ENCODE data around the gene ADGRB3. TPM values are rescaled to one million over a fixed set of nuclear protein-coding genes. Genes with fewer than 3 reads are reported as not detected.

Gene ADGRB3
- total and polyA plus RNA-seq, 10 of the 15 experiments (the other 5 are each of a cell fraction or from before 2014, with no cell fraction given), result 0.03 to 0.06 TPM; not detected in 8

DNA sequence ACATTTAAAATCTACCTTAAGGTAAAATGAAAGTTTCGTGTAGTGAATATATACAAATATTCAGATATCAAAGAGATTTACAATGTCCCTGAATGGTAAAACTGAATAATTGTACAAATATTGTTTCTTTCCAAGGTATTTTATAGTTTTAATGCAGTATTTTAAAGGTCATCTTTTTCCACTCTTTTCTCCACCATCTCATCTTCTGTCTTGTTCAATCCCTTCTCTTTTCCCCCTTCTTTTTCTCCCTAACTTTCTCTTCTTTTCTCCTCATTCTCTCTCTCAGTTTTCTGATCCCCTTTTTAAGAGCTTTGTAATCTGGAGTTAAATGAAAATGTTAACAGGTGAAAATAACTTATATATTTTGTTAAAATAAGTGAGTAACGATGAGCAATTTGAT, 126.9 kb downstream of the ADGRB3 start:
- 0% methylated on average over 2 of the region's 2 CpGs for WGBS (ENCODE audit: insufficient coverage, insufficient replicate concordance, low lambda C conversion rate, missing lambda C conversion rate)
- POLR2A ChIA-PET, result interaction anchor here (0.6 kb wide), 1 partner anchor 13 kb away, joined by 3 read pairs; no protein-coding TSS in a partner anchor
- SMC1A ChIA-PET (ENCODE audit: uncharacterized antibody, unreplicated experiment), result interaction anchor here (1.1 kb wide), 1 partner anchor 635 kb away, joined by 3 read pairs; no protein-coding TSS in a partner anchor
- in situ Hi-C loops (cut with MboI) (no loop called here), intact Hi-C loops (cut with micrococcal nuclease; ENCODE audit: unreplicated experiment) (no loop called here)
- no peak overlapping the region for H3K4me2 ChIP-seq (ENCODE audit: control insufficient read depth, insufficient read depth)
- no peak for FAIRE-seq
- H3K79me2 ChIP-seq (ENCODE audit: control insufficient read depth, insufficient read depth, low read length), result no peaks in the 10 kb centered on the region
- H3K9ac ChIP-seq (ENCODE audit: control insufficient read depth, insufficient read depth, low read length), result no peak overlapping the region
- no peak for TF ChIP-seq MTA2 (IDR thresholded peaks at IDR 0.05; ENCODE audit: low read depth)
- no peak for TF ChIP-seq NFYB (IDR thresholded peaks at IDR 0.05; ENCODE audit: insufficient read depth, low read depth, low read length)
- TF ChIP-seq, protein P1, sequence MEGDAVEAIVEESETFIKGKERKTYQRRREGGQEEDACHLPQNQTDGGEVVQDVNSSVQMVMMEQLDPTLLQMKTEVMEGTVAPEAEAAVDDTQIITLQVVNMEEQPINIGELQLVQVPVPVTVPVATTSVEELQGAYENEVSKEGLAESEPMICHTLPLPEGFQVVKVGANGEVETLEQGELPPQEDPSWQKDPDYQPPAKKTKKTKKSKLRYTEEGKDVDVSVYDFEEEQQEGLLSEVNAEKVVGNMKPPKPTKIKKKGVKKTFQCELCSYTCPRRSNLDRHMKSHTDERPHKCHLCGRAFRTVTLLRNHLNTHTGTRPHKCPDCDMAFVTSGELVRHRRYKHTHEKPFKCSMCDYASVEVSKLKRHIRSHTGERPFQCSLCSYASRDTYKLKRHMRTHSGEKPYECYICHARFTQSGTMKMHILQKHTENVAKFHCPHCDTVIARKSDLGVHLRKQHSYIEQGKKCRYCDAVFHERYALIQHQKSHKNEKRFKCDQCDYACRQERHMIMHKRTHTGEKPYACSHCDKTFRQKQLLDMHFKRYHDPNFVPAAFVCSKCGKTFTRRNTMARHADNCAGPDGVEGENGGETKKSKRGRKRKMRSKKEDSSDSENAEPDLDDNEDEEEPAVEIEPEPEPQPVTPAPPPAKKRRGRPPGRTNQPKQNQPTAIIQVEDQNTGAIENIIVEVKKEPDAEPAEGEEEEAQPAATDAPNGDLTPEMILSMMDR (IDR thresholded peaks at IDR 0.05 in 2 of 3, conservative IDR thresholded peaks at IDR 0.05 in 1 of 3; ENCODE audit: control insufficient read depth in 2 of 3, extremely low read depth in 1 of 3, insufficient read depth in 1 of 3, low read depth in 3 of 3, low read length in 3 of 3), result no peak
- no peak for TF ChIP-seq RBBP5 (conservative IDR thresholded peaks at IDR 0.05)
- TF ChIP-seq KAT2A (conservative IDR thresholded peaks at IDR 0.05; ENCODE audit: control insufficient read depth, low read depth, low read length), result no peak
- BruUV-seq (replicated peaks), result no TSS peak
- no peaks in the 10 kb centered on the region for H3K27me3 ChIP-seq (replicated peaks in 1 of 2; ENCODE audit: control insufficient read depth in 2 of 2, insufficient read depth in 2 of 2, low read length in 1 of 2)
- RAD21 ChIA-PET (ENCODE audit: unreplicated experiment), result no interaction called here
- CTCF ChIA-PET, result no interaction called here
- no peak overlapping the region for H2AFZ ChIP-seq (ENCODE audit: control insufficient read depth, low read depth, low read length)
- H3K9me3 ChIP-seq (replicated peaks; ENCODE audit: control insufficient read depth, insufficient read depth, low read length), result no peaks in the 10 kb centered on the region
- no peak for DNase-seq (ENCODE audit: low read depth, low spot score)
- H3K4me1 ChIP-seq (ENCODE audit: control insufficient read depth, insufficient read depth, low read length), result no peaks in the 10 kb centered on the region
- H3K27ac ChIP-seq (ENCODE audit: control insufficient read depth, insufficient read depth), result no peak overlapping the region
- no peaks in the 10 kb centered on the region for H3K36me3 ChIP-seq (ENCODE audit: control insufficient read depth in 2 of 2, insufficient read depth in 2 of 2, low read length in 1 of 2)
- no peak for ATAC-seq
- no peaks in the 10 kb centered on the region for H4K20me1 ChIP-seq (ENCODE audit: control insufficient read depth, insufficient read depth)
- no peak overlapping the region for H3K4me3 ChIP-seq

DNA sequence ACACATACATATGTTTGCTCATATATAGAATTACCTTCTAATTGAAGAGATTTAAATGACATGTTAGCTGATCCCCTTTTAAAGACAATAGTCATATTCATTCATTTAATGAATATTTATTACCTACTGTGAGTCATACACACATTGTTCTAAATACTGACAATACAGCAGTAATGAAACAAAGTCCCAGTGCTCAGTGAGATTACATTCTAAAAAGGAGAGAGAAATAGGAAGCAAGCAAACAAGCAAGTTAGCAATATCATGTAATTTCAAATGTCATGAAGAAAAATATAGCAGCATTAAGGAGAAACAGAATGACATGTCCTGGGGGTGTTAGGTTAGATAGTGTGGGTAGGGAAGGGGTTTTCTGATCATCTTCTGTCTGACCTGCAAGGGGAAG, 136.3 kb downstream of the ADGRB3 start:
- no peaks in the 10 kb centered on the region for H3K4me1 ChIP-seq (ENCODE audit: control insufficient read depth, insufficient read depth, low read length)
- TF ChIP-seq, protein P2, sequence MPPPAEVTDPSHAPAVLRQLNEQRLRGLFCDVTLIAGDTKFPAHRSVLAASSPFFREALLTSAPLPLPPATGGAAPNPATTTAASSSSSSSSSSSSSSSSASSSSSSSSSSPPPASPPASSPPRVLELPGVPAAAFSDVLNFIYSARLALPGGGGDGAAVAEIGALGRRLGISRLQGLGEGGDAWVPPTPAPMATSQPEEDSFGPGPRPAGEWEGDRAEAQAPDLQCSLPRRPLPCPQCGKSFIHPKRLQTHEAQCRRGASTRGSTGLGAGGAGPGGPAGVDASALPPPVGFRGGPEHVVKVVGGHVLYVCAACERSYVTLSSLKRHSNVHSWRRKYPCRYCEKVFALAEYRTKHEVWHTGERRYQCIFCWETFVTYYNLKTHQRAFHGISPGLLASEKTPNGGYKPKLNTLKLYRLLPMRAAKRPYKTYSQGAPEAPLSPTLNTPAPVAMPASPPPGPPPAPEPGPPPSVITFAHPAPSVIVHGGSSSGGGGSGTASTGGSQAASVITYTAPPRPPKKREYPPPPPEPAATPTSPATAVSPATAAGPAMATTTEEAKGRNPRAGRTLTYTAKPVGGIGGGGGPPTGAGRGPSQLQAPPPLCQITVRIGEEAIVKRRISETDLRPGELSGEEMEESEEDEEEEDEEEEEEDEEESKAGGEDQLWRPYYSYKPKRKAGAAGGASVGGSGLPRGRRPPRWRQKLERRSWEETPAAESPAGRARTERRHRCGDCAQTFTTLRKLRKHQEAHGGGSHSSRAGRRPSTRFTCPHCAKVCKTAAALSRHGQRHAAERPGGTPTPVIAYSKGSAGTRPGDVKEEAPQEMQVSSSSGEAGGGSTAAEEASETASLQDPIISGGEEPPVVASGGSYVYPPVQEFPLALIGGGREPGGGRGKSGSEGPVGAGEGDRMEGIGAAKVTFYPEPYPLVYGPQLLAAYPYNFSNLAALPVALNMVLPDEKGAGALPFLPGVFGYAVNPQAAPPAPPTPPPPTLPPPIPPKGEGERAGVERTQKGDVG (CRISPR knock-in tag; IDR thresholded peaks at IDR 0.05), result no peak
- no peak for TF ChIP-seq LARP7 (IDR thresholded peaks at IDR 0.05)
- TF ChIP-seq, protein P3, sequence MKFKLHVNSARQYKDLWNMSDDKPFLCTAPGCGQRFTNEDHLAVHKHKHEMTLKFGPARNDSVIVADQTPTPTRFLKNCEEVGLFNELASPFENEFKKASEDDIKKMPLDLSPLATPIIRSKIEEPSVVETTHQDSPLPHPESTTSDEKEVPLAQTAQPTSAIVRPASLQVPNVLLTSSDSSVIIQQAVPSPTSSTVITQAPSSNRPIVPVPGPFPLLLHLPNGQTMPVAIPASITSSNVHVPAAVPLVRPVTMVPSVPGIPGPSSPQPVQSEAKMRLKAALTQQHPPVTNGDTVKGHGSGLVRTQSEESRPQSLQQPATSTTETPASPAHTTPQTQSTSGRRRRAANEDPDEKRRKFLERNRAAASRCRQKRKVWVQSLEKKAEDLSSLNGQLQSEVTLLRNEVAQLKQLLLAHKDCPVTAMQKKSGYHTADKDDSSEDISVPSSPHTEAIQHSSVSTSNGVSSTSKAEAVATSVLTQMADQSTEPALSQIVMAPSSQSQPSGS (IDR thresholded peaks at IDR 0.05; ENCODE audit: low read length), result no peak
- no peak for TF ChIP-seq SPI1 (IDR thresholded peaks at IDR 0.05; ENCODE audit: borderline replicate concordance, insufficient read depth, low read depth, low read length)

More for the DNA sequence above, 136.3 kb downstream of the ADGRB3 start:
- ChIA-PET POLR2A (no interaction called here), RAD21 (ENCODE audit: unreplicated experiment) (no interaction called here), CTCF (no interaction called here), SMC1A (ENCODE audit: uncharacterized antibody, unreplicated experiment) (no interaction called here)
- BruUV-seq (replicated peaks), result no TSS peak
- Histone ChIP-seq H3K27ac (ENCODE audit: control insufficient read depth, insufficient read depth) (no peak overlapping the region), H3K4me3 (no peak overlapping the region), H2AFZ (ENCODE audit: control insufficient read depth, low read depth, low read length) (no peak overlapping the region), H3K79me2 (ENCODE audit: control insufficient read depth, insufficient read depth, low read length) (no peaks in the 10 kb centered on the region), H3K36me3 (ENCODE audit: control insufficient read depth in 2 of 2, insufficient read depth in 2 of 2, low read length in 1 of 2) (no peaks in the 10 kb centered on the region), H3K4me2 (ENCODE audit: control insufficient read depth, insufficient read depth) (no peak overlapping the region), H3K27me3 (replicated peaks in 1 of 2; ENCODE audit: control insufficient read depth in 2 of 2, insufficient read depth in 2 of 2, low read length in 1 of 2) (no peaks in the 10 kb centered on the region), H3K9me3 (replicated peaks; ENCODE audit: control insufficient read depth, insufficient read depth, low read length) (no peaks in the 10 kb centered on the region), H3K9ac (ENCODE audit: control insufficient read depth, insufficient read depth, low read length) (no peak overlapping the region), H4K20me1 (ENCODE audit: control insufficient read depth, insufficient read depth) (no peaks in the 10 kb centered on the region)
- in situ Hi-C loops (cut with MboI), result no loop called here
- no peak for ATAC-seq
- intact Hi-C loops (cut with micrococcal nuclease; ENCODE audit: unreplicated experiment), result no loop called here
- no peak for DNase-seq (ENCODE audit: low read depth, low spot score)
- no peak for FAIRE-seq
